GM21737 (cell line): ENCODE measurements around the gene ANKFN1.
"Not testable (repeated sequence)": the region's sequence is repeated elsewhere in the genome, so short reads cannot be mapped to it uniquely, and the experiment has no call there.

ENCODE experiments used
- ATAC-seq: cut with Tn5 transposase; IDR thresholded peaks from one replicate; pipeline ENCODE4 v1.9.1; 2021; ENCODE audit warnings: mild to moderate bottlenecking, moderate library complexity; ENCODE audit not compliant: unreplicated experiment

ANKFN1 gene

GRCh38 chr17:56325313-56326000 is 172.2 kb downstream of the ANKFN1 start:
- no peak for ATAC-seq

- ATAC-seq: no peak
These were observed 172.7 kb downstream of the ANKFN1 start for GRCh38 chr17:56326001-56326359.

DNA sequence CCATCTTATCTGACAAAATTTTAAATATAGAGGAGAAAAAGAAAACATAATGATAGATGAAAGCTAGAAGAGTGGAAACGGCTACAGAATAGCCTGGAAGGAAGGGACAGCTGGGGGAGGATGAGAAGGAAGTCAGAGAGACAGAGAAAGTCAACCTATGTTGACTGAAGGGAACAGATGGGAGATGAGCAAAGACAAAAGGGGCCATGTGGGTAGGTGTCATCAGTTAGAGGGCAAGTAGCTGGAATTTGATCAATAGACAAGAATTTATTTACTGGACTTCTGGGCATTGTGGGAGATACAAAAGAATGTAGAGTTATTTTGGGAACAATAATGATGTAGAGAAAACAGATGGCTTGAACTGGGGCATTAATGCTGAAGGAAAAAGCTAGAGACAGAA is 194.4 kb downstream of the ANKFN1 start:
- no peak for ATAC-seq

DNA sequence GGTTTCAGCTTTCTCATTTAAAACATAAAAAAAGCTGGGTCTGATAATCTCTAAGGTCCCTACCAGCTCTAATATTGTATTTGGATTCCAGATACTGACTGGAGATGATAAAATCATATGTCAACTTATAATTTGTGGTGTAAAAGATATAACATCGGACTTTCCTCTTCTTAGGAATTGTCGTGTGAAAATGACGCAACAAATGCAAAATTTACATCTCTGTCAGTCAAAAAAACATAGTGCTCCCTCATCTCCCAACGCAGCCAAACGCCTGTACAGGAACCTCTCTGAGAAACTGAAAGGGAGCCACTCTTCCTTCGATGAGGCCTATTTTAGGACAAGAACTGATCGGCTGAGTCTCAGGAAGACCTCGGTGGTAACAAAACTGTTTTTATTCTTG is 197.3 kb downstream of the ANKFN1 start:
- no peak for ATAC-seq

DNA sequence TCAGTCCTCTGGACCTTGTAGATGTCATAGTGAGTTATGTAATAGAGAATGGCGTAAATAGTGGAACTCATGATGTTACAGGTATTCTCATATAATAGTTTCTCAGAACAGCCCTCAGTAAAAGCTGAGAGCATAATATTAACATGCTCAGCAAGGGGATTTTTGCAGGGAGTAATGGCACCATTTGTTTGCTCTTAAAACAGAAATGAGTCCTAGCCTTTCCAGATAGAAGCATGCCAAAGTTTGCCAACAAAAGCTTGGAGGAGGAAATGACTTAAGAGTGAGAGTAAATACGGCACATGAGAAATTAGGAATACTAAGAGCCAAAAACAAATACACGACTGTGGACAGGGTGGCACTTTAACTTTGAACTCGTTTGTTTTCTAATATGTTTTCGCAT is 198.4 kb downstream of the ANKFN1 start:
- ATAC-seq: no peak

GRCh38 chr17:56358651-56359050 is 205.4 kb downstream of the ANKFN1 start:
- ATAC-seq: no peak

DNA sequence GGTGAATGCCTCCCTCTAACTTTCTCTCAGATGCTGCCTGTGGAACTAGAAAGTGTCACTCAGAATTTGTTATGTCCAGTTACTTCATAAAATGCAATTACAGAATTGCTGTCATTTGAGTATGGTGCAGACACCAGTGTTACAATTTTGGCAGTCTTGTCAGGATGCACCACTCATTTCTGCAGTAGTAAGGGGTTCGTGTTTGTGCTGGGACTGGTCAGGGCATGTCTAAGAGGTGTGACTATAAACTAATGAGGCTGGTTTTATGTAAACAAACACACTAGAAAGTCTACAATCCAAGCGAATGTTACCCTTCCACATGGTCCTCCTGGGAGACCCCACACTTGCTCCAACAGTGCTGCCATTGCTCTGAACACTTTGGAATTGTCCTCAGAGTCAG is 206.2 kb downstream of the ANKFN1 start:
- no peak for ATAC-seq

DNA sequence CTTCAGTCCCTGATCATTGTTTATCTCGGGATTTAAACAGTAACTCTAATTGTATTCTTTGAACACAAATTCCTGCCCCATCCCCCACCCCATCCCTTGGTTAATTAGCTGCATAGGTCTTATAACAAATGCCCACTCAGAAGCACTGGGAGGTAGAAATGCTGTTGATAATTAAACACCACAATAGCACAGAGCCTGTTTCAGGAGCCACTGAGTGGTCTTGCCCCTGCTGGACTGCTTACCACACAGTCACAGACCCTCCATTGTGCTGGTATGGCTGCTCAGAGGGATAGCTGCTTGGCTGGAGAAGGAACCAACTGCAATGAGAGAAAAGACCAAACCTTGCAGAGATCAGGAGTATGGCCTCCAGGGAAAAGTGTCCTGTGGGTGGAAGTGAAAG is 214.1 kb downstream of the ANKFN1 start:
- ATAC-seq: no peak

- no peak for ATAC-seq
These were observed 220.9 kb downstream of the ANKFN1 start for GRCh38 chr17:56373981-56374833.

DNA sequence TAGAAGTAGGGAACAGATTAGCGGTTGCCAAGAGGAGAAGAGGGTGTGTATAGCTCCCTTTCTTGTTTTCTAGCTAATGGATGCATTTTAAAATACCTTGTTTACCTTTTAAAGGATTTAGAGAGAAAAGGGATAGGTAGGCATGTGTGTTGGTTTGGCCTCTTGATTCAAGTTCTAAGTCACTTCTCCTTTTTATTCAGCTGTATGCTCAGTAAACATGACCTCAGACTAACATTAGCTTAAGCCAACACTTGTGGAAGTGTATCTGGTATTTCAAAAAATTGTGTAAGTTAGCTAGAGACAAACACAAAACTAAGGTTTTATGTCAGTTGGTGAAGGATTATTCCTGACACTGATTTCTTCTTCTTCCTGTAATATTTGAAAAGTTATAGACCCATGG is 236.1 kb downstream of the ANKFN1 start:
- no peak for ATAC-seq

GRCh38 chr17:56392321-56392720 is 239.0 kb downstream of the ANKFN1 start:
- no peak for ATAC-seq

DNA sequence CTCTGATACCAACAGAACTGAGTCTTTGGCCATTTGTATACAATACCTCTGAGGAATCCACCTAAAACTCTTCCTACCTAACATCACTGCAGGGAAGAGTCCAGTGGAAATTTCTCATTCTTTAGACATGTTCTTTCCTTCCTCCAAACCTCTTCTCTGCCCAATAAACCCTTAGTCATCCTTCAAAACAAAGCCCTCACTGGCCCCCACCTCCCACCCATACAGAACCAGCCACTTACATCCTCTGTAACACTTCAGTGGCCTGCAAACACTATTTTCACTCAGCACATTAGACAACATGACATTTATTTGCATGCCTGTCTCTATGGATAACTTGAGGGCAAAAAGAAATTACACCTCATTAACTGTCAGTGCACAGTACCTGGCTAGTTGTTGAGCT is 239.9 kb downstream of the ANKFN1 start:
- ATAC-seq: no peak

DNA sequence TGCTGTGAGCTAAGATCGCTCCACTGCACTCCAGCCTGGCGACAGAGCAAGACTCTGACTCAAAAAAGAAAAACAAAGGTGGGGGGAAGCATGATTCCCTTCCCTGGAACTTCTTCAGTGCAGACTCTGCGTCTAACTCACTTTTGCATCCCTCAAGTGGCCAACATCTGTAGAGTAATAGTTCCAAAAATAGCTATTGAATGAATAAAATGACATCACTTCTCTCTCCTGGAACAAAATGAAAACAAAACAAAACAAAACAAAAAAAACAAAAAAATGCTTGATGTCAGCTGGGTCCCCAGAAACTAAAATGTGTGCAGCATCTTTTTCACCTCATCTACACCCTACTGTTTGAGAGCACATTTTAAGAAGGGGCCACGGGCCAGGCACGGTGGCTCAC is 242.5 kb downstream of the ANKFN1 start:
- no peak for ATAC-seq

GRCh38 chr17:56407086-56407485 is 253.8 kb downstream of the ANKFN1 start:
- no peak for ATAC-seq

GRCh38 chr17:56412356-56412755 is 259.1 kb downstream of the ANKFN1 start:
- not testable (repeated sequence) for ATAC-seq

DNA sequence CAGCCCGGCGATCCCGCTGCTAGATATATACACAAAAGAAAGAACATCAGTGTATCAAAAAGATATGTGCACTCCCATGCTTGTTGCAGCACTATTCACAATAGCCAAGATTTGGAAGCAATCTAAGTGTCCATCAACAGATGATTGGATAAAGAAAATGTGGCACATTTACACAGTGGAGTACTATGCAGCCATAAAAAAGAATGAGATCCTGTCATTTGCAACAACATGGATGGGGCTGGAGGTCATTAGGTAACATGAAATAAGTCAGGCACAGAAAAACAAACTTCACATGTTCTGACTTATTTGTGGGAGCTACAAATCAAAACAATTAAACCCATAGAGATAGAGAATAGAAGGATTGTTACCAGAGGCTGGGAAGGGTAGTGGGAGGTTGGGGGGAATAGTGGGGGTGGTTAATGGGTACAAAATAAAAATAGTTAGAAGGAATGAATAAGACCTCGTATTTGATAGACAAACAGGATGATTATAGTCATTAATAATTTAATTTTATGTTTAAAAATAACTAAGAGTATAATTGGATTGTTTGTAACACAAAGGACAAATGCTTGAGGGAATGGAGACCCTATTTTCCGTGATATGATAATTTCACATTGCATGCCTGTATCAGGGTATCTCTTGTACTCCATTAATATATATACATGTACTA is 263.5 kb downstream of the ANKFN1 start:
- no peak for ATAC-seq

DNA sequence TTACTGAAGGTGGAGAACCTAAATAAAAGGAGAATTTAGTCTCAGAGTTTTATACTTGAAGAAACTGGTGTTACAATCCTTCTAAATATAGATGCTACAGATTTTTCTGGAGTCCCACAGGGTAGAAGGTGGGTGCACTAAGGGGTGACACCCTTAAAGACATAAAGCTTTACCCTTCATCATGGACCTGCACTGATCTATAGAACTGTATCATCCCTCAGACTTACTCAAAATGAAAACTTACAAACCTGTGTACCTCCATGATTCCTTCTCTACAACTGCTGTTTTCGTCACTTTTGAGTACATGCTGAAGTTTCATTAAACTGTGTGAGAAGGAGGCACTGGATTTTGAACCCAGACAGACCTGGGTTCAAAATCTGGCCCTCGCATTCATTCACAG is 270.7 kb downstream of the ANKFN1 start:
- ATAC-seq: no peak

GRCh38 chr17:56424543-56425044 is 271.3 kb downstream of the ANKFN1 start:
- ATAC-seq: no peak

DNA sequence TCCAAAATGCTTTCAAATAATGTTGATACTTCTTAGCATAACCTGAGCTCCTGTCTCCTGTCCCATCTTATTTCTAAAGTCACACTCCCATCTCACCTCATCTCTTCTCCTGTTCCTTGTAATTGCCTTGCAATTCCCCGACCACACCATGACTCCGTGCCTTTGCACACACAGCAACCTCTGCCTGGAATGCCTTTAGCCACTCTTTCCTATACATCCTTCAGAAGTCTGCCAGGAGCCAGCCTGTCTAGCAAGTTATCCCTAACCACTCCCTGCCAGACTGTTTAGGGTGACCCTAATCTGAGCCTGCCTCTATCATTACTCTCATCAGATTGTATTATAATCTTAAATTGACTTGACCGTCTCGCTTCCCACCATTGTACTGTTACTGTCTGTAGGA is 272.2 kb downstream of the ANKFN1 start:
- ATAC-seq: no peak

- ATAC-seq: no peak
These were observed 273.6 kb downstream of the ANKFN1 start for GRCh38 chr17:56426901-56427300.

- ATAC-seq: no peak
These were observed 278.5 kb downstream of the ANKFN1 start for GRCh38 chr17:56431736-56432135.

GRCh38 chr17:56432443-56432842 is 279.2 kb downstream of the ANKFN1 start:
- ATAC-seq: no peak
